ENCODE data around the gene ARSB.
"Not testable (repeated sequence)": the region's sequence is repeated elsewhere in the genome, so short reads cannot be mapped to it uniquely, and the experiment has no call there.

ARSB gene

DNA sequence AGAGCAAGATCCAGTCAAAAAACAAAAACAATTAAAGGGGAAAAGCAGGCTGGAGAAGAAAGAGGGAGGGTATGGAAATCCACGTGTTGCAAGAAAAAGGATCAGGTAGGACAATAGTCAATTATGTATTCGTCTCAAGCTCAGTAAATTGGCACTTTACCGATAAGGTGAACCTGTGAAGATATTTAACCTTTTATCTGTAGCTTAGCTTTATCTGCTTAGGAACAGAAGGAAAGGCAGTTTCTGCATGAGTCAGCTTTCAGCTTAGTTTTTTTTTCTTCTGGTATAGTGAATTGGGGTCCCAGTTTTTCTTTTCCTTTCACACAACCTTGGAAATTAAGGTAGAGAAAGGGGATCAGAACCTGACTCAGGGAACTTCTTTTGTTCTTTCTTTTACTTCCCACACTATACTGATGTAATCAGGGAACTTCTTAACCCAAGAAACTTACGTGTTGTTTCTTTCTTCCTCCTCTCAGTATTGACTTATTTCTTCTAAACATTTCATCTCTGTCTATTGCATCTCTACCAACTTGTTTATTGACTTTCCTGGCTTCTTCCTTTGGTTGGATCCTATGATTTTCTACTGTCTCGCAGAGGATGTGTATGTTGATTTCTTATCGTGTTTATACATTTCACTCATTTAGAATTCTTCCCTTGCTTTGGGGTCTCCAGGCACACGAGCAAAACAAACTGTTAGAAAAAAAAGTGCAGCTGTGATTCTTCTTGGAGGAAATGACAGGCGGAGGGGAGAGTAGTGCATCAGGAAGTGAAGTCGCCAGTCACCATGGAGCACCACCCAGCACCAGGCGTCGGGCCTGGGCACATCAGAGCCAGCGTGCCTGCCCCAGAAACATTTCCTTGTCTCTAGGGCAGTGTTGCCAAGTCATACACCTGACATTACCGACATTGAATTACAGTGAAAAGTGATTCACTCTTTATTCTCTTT, 213.6 kb downstream of the ARSB start:
- DNase-seq: no peak

DNA sequence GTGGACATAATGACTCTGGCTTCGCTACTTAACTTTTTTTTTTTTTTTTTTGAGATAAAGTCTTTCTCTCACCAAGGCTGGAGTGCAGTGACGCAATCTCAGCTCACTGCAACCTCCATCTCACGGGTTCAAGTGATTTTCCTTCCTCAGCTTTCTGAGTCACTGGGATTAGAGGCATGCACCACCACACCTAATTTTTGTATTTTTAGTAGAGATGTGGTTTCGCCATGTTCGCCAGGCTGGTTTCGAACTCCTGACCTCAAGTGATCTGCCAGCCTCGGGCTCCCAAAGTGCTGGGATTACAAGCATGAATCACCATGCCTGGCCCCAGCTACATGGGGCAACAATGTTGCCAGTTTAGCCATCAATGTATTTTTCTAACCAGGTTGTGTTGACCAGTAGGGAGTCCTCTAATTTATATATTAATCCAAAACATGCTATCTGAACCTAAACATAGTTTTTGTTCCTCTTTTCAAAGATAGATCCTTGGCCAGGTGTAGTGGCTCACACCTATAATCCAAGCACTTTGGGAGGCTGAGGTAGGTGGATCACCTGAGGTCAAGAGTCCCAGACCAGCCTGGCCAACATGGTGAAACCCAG, 216.2 kb downstream of the ARSB start:
- no peak for DNase-seq

GRCh38 chr5:78766412-78766762, 218.7 kb downstream of the ARSB start:
- no peak for DNase-seq

DNA sequence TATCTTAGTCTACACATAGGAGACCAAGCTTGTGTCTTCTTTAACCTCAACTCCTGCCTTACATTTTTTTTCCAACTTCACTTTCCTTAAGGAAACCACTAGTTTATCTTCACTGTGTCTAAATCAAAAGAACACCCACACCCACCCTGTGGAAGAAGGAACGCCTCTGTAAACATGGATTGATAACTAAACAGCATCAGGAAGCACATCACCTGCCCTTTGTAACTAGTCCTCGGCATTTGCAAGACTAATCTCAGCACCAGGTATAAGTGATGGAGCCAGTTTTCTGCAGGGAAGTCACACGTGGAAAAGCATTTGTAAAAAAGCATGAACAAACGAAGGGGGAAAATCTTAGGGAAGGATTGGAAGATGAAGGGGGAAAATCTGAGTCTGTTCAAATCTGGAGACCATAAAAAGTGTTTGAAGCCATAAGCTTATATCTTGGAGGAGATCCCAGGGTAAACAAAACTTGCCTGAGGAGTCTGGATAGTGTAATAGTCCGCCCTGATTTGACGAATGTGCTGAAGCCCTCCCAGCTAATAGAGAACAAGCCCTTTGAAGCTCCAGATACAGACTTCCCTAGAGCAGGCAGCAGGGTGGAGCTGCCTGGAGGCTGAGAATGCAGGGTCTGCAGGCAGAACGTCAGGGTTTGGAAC, 219.2 kb downstream of the ARSB start:
- DNase-seq: no peak

DNA sequence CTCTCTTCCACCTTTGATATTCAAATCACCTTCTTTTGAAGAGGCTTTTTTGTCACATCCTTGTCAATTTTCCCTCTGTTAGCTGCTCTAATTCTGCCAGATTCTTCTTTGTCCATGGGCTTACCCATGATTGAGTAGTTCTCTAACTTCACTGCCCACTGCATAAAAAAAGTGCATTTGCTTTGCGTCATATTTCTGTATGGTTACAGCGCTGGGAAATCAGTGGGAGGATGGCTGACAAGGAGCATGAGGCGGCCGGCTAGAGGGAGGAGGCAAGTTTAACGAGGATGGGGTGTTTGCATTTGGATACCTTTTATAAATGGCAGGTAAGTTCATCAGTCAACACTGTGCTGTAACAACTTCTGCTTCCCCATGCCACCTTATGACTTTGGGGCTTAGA, 220.0 kb downstream of the ARSB start:
- DNase-seq: no peak

DNA sequence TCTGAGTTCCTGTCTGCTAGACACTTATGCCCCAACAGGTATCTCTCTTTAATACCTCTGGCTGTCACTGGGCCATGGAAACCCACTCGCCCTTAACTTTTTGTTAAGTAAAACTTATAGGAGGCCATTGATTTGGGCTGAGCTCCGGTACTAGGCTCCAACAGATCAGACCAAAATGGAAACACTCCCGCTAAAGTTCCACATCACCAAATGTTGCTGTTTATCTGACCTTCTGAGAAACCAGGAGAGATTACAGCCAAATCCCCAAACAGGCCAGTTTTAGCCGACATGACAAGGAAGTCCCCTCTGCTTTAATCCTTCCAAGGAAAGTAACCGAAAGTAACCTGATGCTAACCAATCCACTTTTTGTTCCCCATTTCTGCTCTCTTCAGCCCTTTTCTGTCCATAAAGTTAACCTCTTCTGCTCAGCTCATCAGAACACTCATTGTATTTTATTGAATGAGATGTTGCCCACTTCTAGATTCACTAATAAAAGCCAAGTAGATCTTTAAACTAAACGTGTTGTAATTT, 221.4 kb downstream of the ARSB start:
- DNase-seq: no peak

GRCh38 chr5:78762743-78763142, 222.4 kb downstream of the ARSB start:
- not testable (repeated sequence) for DNase-seq

DNA sequence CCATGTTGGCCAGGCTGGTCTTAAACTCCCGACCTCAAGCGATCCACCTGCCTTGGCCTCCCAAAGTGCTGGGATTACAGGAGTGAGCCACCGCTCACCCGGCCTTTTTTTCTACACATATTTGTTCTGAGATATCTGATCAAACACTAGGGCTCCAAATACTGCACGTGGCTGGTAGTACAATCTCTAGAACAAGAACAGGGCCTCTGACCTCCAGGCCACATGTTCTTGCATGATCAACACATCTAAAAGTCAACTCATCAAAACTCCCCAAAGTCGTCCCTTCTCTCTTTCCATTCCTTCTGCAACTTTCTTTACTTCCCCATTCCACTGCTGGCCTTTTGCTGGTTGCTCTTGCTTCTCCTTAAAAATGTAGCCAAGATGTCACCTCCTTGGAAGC, 223.3 kb downstream of the ARSB start:
- DNase-seq: no peak

DNA sequence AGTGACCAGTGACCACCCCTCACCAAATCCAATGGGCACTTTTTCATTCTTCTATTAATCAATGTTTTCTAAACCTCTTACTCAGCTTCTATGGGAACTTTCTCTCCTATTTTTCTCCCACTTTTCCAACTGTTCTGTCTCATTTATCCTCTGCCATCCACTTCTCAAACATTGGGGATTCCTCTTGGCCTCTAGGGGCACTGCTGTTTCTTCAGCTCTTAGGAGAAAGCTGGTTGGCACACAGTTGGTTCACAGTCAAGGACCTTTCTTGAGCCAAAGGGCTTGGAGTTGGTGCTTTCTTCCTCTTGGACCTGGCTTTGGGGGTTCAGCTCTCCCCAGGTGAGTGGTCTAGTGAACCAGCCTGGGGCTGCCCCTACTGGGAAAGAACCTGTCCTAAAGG, 224.3 kb downstream of the ARSB start:
- no peak for DNase-seq

DNA sequence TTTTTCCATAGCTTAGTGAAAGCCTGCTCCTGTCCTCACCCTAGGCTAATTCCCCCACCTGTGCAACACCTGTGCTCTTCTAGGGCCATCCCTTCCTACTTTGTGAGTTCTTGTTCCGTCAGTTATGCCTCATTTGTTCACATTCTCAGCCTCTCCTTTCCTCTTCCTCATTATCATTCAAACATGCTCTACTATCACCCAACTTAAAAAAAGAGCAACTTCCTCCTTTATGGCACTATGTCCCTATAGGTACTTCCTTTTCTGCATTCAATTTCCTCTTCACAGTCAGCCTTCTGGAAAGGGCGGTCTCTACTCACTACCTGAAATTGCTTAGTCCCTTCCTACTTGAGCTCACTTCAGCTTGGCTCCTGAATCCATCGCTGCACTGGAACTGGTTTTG, 224.7 kb downstream of the ARSB start:
- no peak for DNase-seq

GRCh38 chr5:78758169-78758839, 226.8 kb downstream of the ARSB start:
- no peak for DNase-seq

- DNase-seq: no peak
Measured at GRCh38 chr5:78757269-78758053, 227.6 kb downstream of the ARSB start.

DNA sequence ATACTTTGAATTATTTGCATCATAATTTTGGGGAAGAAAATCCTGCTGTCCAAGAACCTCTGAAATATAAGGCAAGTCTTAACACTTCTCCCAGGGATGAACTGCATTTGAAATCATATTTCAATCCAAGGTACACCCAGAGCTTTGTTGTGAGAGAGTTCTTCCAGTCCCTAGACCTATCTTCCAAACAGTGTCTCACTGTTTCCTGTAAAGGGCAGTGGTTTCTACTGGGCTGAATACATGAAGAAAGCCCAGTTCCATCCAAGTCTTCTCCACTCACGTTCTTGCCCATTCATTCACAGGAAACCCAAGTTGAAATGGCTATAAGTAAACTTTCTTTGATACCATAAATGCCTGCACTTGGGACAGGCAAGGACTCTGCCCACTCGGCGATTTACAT, 228.3 kb downstream of the ARSB start:
- no peak for DNase-seq

- DNase-seq: no peak
Measured at GRCh38 chr5:78755822-78756429, 229.2 kb downstream of the ARSB start.

DNA sequence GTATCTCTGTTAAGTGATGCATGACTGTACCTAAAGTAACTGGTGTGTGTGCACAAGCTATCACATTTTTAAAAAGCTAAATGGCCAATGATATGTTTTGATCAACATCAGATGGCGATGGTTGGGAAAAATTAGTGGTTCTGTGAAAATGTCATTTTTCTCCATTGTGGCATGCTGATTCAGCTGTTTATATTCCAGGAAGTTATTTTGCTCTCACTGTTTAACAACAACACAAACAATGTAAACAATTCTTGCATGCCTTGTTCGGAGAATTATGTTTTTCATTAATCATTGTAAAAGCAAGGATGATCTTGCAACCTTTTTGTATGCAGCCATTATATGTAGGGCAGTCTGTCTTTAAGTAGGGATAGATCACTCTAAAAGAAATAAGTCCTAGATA, 230.5 kb downstream of the ARSB start:
- no peak for DNase-seq

- no peak for DNase-seq
Measured at GRCh38 chr5:78753093-78753531, 232.0 kb downstream of the ARSB start.

GRCh38 chr5:78751872-78752271, 233.2 kb downstream of the ARSB start:
- no peak for DNase-seq

DNA sequence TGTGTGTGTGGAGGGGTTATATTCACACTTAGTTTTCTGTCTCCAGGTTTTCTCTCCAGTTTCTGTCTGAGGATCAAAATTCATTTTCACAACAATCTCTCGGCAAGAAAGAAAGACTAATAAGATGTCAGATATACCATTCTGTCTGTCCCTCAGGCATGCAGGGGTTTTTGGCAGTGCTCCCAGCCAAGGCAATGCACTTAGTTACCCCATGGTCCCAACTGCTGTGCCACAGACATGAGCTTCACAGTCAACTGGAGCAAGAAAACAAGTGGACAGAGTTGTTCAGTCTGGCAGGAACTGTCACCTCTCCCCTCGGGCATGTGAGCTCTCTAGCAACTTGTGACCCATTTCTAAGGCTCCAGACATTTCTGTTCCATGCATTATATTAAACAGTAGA, 234.8 kb downstream of the ARSB start:
- no peak for DNase-seq

GRCh38 chr5:78747705-78748359, 237.3 kb downstream of the ARSB start:
- DNase-seq: no peak

GRCh38 chr5:78747055-78747454, 238.1 kb downstream of the ARSB start:
- no peak for DNase-seq
